Measurements from ENCODE around the gene SLC18A2. TPM values are rescaled to one million over a fixed set of nuclear protein-coding genes. Genes with fewer than 3 reads are reported as not detected.

Gene SLC18A2
- total RNA-seq, 1 experiment from 2014 or later: 4.0 TPM

GRCh38 chr10:117273980-117274379 is 33.1 kb downstream of the SLC18A2 start:
- H4K5ac ChIP-seq (ENCODE audit: insufficient read length, low read depth, low read length): no peak overlapping the region
- H2BK15ac ChIP-seq (ENCODE audit: low read depth, low read length): no peak overlapping the region
- no peak overlapping the region for H3K9ac ChIP-seq (ENCODE audit: extremely low read depth, insufficient read length, low read length)
- DNase-seq: no peak
- H4K20me1 ChIP-seq (ENCODE audit: control insufficient read depth, insufficient read depth, insufficient read length): no peaks in the 10 kb centered on the region
- H2AK5ac ChIP-seq (ENCODE audit: insufficient read length, low read length): no peak overlapping the region
- H3K56ac ChIP-seq (ENCODE audit: insufficient read length, low read depth, low read length): no peak overlapping the region
- H3K27ac ChIP-seq (ENCODE audit: insufficient read length, low read depth, low read length): no peak overlapping the region
- H3K4me2 ChIP-seq (ENCODE audit: insufficient read depth, insufficient read length, low read length): no peak overlapping the region
- no peaks in the 10 kb centered on the region for H3K79me2 ChIP-seq (ENCODE audit: insufficient read depth, low read length)
- Mint-ChIP-seq H3K4me3 (no peak overlapping the region), H3K4me1 (peaks cover 0 to 7% of the 10 kb centered on the region in 2 experiments; a peak in 2 of 4 replicates), H3K27me3 (ENCODE audit: low read depth) (no peaks in the 10 kb centered on the region; the same call in 1 of the 2 replicates), H3K27ac (no peak overlapping the region), H3K36me3 (ENCODE audit: insufficient read depth in 1 of 3, low read depth in 3 of 3) (peaks cover 0 to 1% (median 0%) of the 10 kb centered on the region in 3 experiments; a peak in 2 of 7 replicates), H3K9me3 (no peaks in the 10 kb centered on the region; a peak in 1 of 5 replicates)
- no peak overlapping the region for H2BK120ac ChIP-seq (ENCODE audit: low read depth, low read length, poor library complexity, severe bottlenecking)
- H3K27me3 ChIP-seq (ENCODE audit: insufficient read depth, low read length): no peaks in the 10 kb centered on the region
- H2BK12ac ChIP-seq (ENCODE audit: insufficient read length, low read depth, low read length): no peak overlapping the region
- H3T11ph ChIP-seq (ENCODE audit: low read length): no peak overlapping the region
- no peak overlapping the region for H4K8ac ChIP-seq (replicated peaks; ENCODE audit: insufficient read length, low read depth, low read length)
- no peak overlapping the region for H4K91ac ChIP-seq (ENCODE audit: insufficient read length, low read depth, low read length)
- no peaks in the 10 kb centered on the region for H3K4me1 ChIP-seq (ENCODE audit: insufficient read depth, low read length)
- H2BK5ac ChIP-seq (ENCODE audit: insufficient read length, low read length): no peak overlapping the region
- TF ChIP-seq CTCF (conservative IDR thresholded peaks at IDR 0.05): no peak
- no peaks in the 10 kb centered on the region for H3K23me2 ChIP-seq (ENCODE audit: insufficient read length, low read depth, low read length, poor library complexity, severe bottlenecking)
- H3K23ac ChIP-seq (ENCODE audit: insufficient read length, low read depth, low read length): no peak overlapping the region
- H2BK20ac ChIP-seq (ENCODE audit: low read depth, low read length, poor library complexity, severe bottlenecking): no peak overlapping the region
- no peak overlapping the region for H3K18ac ChIP-seq (ENCODE audit: insufficient read length, low read depth, low read length)
- no peak overlapping the region for H3K4ac ChIP-seq (ENCODE audit: low read depth, low read length)
- H3K14ac ChIP-seq (ENCODE audit: insufficient read depth, low read length): no peak overlapping the region
- H3K9me3 ChIP-seq (ENCODE audit: control insufficient read depth, low read depth, low read length): no peaks in the 10 kb centered on the region
- WGBS (ENCODE audit: extremely low coverage, insufficient read length, low lambda C conversion rate): no CpG with 5 or more reads among the region's 3 CpGs
- no peaks in the 10 kb centered on the region for H3K79me1 ChIP-seq (ENCODE audit: insufficient read depth, low read depth, low read length, poor library complexity, severe bottlenecking)
- H2AFZ ChIP-seq (ENCODE audit: low read length): no peak overlapping the region

Measured in H9 (cell line).